GM21576 (cell line): ENCODE measurements around the gene TRIOBP.

Source experiments
- ATAC-seq: cut with Tn5 transposase; IDR thresholded peaks from one replicate; pipeline ENCODE4 v1.9.1; 2021; ENCODE audit warnings: mild to moderate bottlenecking, moderate library complexity; ENCODE audit not compliant: unreplicated experiment

TRIOBP gene

DNA sequence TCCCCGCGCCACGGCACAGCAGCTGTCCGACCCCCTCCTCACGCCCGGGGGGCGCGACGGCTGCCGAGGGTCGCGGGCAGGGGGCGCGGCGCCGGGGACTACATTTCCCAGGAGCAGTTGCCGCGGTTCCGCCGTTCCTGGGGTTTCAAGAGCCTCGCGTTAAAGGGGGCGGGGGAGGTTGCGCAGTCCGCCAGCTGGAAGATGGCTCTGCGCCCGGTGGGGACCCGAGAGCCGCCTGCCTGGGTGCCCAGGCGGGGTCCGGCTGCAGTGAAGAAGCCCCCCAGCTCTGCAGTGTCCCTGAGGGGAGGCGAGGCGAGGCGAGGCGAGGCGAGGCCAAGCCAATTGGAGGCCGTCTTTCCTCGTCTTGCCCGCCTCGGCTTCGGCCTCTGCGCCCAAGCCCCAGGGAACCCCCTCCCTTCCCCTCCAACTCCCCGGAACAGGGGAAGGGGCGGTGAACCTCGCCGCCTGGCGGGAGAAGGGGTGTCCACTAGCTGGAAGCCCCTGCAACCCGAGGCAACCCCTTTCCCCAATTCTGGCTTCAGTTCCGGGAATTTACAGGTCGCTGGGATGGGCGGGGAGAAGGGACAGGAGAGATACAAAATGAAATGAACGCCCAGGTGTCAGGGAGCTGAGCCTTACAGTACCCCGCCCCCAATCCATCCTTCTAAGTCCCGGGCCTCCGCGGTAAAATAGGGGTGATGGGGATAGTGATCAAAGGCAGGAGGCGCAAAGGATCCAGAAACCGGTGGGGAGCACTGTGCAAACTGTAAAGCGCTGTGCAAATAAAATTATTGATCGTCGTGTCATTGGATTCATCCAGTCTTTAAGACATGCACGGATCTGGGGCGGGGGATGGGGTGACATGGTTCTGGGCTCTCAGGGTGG, 105.7 kb downstream of the TRIOBP start:
- no peak for ATAC-seq

DNA sequence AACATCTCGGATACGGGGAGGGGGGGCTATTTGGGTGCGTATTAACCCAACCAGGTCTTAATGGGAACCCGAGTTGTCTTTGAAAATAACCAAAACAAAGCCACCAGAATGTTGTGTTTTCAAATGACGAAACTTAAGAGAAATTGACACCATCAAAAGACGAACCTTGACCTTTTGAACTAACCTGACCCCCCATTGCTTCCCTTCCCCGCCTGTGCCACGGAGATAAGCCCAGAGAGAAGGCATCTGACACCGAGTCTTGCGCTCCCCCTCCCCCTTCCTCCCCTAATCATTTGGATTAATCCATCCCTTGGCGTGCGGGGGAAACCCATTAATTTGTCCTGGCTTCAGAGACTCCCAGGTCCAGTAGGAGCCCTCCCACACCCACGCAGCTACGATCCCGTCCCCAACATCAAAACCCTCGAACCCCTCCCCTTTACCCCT, 106.4 kb downstream of the TRIOBP start:
- no peak for ATAC-seq

DNA sequence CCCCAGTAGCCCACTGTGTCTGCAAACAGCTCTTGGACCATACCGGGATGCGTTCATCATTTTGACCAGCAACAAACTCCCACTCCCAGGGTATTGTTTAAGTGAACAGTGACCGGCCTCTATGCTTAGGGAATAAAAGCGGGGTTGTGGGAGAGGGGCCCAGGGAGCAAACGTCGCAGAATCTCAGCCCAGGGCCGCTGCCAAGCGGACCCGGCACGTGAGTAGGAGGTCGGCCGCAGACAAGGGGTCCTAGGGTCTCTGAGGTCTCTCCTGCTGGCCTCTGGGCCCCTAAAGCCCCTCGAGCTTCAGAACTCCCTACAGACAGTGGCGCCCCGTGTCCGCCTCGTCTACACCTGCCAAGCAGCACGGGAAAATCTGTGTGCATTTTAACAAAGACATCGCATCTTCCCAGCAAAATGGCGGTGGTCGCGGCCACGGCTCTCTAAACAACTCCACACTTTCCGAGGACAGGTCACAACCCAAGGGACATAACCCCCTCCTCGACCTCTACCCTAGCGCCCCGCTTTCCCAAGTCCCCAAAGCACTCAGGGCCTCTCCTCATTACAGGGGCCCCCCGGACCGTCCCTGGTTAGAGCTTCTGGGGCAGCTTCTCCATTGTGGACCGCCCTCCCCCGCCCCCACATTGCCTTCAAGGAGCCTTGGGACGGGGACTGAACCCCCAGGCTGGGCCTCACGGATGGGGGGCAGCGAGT, 106.9 kb downstream of the TRIOBP start:
- no peak for ATAC-seq

DNA sequence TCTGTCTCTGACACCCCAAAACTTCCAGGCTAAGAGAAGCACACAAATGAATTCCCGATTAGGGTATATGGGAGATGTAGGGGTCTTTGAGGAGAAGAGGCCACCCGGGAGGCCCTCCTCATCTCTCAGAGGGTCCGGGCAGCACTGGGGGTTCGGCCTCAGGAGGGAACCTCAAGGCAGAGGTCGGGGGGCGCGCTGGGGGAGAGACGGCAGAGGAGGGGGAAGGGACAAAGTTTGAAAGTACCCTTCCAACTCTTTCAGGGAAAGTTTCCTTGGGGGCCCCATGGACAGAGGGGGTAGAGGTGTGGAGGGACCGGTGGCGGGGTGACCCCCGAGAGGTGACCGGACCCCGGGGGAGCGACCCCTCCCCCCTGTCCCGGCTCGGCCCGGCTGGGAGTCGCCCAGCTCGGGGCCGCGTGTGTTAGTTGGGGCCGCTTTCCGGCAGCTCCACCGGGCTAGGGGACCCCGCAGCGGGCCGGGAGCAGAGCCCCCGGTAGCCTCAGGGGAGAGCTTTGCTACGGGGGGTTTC, 107.6 kb downstream of the TRIOBP start:
- no peak for ATAC-seq

DNA sequence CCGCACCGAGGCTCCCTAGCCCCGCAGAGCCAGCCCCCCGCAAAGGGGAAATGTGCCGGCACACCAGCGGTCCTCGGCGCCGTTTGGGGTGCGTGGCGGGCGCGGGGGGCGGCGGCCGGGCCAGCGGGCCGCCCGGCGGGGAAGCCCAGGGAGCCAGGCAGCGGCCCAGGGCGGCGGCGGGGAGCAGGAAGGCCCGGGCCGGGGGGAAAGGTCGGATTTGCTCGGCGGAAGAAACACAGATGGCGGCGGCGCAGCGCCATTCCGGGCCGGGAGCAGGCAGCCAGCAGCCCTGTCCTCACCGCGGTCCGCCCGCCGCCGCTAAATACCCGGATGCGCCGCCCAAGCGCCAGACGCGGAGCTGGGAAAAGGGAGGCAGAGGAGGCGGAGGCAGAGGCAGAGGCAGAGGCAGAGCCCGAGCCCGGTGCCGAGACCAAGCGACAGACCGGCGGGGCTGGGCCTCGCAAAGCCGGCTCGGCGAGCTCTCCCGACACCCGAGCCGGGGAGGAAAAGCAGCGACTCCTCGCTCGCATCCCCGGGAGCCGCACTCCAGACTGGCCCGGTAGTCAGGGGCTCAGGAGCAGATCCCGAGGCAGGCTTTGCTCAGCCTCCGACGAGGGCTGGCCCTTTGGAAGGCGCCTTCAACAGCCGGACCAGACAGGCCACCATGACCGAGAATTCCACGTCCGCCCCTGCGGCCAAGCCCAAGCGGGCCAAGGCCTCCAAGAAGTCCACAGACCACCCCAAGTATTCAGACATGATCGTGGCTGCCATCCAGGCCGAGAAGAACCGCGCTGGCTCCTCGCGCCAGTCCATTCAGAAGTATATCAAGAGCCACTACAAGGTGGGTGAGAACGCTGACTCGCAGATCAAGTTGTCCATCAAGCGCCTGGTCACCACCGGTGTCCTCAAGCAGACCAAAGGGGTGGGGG, 108.3 kb downstream of the TRIOBP start:
- ATAC-seq, result no peak

DNA sequence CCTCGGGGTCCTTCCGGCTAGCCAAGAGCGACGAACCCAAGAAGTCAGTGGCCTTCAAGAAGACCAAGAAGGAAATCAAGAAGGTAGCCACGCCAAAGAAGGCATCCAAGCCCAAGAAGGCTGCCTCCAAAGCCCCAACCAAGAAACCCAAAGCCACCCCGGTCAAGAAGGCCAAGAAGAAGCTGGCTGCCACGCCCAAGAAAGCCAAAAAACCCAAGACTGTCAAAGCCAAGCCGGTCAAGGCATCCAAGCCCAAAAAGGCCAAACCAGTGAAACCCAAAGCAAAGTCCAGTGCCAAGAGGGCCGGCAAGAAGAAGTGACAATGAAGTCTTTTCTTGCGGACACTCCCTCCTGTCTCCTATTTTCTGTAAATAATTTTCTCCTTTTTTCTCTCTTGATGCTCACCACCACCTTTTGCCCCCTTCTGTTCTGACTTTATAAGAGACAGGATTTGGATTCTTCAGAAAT, 109.0 kb downstream of the TRIOBP start:
- ATAC-seq, result no peak

DNA sequence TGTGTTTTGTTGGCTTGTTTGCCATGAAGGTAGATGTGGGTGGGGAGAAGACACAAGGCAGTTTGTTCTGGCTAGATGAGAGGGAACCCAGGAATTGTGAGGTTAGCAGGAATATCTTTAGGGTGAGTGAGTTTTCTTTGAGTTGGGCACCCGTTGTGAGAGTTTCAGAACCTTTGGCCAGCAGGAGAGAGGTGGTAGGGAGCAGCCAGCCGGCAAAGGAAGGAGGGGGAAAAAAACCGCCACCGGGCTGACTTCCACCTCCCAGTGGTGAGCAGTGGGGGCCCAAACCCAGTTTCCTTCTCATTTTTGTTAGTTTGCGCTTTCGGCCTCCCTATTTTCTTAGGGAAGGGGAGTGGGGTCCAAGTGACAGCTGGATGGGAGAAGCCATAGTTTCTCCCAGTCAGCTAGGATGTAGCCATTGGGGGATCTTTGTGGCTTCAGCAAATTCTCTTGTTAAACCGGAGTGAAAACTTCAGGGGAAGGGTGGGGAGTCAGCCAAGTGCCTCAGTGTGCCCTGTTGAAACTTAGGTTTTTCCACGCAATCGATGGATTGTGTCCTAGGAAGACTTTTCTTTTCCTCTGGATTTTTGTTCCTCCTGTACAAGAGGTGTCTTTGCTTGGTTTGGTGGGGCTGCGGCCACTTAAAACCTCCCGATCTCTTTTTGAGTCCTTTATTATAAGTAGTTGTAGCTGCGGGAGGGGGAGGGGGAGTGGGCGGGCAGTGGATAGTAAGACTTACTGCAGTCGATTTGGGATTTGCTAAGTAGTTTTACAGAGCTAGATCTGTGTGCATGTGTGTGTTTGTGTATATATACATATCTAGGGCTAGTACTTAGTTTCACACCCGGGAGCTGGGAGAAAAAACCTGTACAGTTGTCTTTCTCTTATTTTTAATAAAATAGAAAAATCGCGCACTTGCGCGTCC, 109.8 kb downstream of the TRIOBP start:
- no peak for ATAC-seq

DNA sequence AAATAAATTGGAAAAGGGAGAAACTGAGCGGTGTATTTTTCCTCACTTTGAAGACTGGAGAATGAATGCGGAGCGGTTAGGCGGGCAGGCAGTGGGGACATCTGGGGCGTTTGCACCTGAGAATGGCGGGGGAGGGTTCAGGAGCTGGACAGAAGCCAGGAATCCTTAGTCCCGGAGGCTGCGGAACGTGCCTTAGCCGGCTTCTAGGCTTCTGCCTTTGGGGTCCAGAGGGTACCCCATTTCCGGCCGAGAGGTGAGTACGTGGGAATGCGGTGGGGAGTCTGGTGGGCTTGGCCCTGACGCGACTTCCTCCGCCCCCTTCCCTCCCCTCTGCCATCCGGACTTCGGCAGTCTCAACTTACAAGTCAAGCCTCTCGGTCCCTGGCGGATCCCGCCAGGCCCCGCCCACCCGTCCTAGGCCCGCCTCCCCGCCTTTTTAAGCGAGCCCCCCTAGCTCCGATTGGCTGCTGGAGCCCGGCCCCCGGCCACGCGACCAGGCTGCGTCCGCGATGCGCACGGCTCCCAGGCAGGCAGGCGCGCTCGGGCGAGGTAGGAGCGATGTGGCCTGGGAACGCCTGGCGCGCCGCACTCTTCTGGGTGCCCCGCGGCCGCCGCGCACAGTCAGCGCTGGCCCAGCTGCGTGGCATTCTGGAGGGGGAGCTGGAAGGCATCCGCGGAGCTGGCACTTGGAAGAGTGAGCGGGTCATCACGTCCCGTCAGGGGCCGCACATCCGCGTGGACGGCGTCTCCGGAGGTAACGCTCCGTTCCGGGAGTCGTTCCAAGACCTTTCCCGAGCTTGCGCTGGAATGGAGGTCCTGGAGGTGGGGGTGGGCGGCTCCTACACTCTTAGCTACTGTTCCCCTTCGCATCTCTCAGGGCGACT, 110.8 kb downstream of the TRIOBP start, which contains the start of gene GCAT:
GCAT (plus strand) TSS at position 525 of the 884 bp plus-strand sequence; CDS start at position 559, 34 bp downstream.
- ATAC-seq, result peak; percentile 79

DNA sequence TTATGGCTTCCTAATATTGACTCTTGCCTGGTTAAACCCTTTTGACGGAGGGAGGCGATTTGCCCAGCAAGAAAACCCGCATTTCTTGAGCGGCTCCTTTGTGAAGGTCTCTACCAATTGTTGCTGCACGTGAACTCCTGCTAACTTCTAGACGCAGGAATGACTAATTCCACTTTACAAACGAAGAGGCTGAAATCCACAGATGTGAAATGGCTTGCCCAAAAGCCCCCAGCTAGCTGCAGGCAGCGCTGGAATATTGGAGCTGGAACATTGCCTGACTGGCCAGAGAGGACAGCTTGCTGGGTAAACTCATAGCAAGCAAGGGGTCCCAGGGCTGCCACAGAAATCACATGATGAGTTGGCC, 111.4 kb downstream of the TRIOBP start:
- no peak for ATAC-seq

DNA sequence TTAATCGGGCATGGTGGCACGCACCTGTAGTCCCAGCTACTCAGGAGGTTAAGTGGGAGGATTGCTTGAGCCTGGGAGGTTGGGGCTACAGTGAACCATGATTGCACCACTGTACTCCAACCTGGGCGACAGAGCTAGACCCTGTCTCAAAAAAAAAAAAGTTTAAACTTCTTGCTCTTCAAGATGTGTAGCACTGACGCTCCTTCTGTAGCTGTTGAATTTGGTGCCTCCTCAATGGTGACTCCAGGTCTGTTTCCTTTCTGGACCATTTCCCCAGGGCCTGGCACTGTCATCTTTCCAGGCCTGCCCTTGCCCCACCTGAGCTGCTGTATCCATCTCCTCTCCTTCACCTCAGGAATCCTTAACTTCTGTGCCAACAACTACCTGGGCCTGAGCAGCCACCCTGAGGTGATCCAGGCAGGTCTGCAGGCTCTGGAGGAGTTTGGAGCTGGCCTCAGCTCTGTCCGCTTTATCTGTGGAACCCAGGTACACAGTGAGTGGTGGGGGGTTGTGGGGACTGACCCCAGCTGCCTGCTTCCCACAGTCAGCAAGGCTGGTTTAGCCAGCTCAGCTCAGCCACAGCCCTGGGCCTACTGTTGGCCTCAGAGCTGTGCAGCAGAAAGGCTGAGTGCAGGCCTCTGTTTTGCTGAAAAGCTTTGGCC, 113.0 kb downstream of the TRIOBP start:
- no peak for ATAC-seq

DNA sequence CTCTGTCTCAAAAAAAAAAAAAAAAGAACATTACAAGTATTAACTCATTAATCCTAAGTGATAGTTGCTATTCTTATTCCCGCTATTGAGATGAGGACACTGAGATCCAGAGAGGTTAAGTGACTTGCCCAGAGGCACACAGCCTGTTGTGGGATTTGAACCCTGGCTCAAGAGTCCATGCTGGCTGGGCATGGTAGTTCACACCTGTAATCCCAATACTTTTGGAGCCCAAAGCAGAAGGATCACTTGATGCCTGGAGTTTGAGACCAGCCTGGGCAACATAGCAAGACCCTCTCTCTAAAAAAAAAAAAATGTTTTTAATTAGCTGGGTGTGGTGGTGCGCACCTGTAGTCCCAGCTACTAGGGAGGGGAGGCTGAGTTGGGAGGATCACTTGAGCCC, 115.0 kb downstream of the TRIOBP start:
- ATAC-seq, result no peak

DNA sequence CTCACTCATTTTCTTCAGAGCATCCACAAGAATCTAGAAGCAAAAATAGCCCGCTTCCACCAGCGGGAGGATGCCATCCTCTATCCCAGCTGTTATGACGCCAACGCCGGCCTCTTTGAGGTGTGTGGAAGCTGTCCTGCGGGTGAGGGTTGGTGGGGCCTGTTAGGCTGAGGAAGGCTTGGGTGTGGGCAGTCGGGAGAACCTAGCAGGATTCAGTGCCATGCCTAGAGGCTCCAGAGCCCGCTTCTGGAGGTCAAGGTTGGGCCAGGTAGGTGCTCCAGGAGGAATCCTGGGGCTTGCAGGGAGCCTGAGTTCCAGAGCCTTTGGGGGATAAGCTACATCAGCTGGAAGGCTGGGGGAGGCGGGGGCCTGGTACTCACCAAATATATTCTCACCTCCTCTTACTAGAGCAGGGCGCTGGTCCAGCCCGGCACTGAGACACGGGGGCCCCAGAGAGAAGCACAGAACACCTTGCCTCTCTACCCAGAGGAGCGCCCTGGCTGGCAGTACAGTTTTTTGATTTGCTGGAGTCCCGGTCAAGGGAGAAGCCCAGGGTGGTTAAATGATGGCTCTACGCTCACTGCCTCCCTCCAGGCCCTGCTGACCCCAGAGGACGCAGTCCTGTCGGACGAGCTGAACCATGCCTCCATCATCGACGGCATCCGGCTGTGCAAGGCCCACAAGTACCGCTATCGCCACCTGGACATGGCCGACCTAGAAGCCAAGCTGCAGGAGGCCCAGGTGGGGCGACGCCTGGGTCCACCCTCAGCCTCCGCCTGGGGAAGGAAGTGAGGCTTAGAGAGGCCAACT, 116.2 kb downstream of the TRIOBP start:
- no peak for ATAC-seq

DNA sequence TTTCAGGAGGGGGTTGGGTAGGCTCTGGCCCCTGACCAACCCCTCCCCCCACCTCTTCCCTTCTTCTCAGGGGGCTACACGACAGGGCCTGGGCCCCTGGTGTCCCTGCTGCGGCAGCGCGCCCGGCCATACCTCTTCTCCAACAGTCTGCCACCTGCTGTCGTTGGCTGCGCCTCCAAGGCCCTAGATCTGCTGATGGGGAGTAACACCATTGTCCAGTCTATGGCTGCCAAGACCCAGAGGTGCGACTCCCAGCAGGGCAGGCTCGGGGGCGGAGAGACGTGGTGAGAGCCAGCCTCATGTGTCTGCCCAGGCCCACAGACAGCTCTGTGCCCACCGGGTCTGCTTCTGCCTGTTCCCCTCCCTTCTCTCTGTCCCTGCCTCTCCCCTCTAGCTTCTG, 118.7 kb downstream of the TRIOBP start:
- no peak for ATAC-seq

DNA sequence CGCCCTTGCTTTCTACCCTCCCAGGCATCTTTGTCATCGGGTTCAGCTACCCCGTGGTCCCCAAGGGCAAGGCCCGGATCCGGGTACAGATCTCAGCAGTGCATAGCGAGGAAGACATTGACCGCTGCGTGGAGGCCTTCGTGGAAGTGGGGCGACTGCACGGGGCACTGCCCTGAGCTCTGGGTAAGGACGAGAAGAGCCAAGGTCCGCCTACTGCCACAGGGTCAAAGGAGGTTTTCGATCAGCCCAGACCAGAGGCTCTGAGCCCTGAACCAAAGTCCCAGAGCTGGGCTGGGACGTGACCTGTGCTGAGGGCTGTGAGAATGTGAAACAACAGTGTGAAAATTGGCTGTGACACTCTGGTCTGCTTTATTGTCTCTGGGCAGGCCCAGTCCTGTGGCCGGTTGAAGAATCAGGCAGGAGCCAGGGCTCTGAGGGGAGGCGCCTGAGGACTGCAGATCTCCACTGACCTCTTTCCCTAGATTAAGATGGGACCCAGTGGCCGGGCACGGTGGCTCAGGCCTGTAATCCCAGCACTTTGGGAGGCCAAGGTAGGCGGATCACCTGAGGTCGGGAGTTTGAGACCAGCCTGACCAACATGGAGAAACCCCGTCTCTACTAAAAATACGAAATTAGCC, 119.8 kb downstream of the TRIOBP start:
- ATAC-seq, result no peak

DNA sequence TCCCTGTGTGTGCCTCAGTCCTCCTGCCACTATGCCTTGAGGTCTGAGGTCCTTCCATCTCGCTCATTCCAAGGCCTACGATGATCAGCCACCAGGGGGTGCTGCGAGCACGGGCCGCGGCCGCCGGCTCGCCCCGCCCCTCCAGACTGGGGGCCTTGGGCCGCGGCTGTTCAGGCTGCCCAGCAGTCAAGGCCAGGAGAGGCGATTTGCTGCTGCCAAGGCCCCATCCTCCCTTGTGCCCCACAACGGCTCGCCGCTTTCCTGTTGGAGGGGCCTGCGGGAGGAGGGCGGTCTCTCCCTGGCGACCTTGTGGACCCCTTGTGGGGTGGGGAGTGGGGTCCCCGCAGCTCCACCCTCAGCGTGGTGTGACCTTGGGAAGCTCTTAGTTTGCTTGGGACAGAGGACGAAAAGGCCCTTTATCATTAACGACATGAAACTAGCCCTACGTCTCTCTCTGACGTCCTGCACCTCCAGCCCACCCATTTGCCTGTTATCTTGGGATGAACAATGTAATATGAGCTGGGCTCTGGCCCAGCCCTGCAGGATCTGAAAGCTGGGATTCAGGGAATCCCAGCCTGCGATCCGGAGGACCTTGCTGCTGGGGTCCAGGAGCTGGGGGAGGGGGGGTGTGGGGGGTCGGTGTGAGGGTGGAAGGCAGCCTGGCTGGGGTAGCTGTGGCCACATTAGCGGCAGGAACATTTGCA, 121.0 kb downstream of the TRIOBP start:
- ATAC-seq, result no peak

DNA sequence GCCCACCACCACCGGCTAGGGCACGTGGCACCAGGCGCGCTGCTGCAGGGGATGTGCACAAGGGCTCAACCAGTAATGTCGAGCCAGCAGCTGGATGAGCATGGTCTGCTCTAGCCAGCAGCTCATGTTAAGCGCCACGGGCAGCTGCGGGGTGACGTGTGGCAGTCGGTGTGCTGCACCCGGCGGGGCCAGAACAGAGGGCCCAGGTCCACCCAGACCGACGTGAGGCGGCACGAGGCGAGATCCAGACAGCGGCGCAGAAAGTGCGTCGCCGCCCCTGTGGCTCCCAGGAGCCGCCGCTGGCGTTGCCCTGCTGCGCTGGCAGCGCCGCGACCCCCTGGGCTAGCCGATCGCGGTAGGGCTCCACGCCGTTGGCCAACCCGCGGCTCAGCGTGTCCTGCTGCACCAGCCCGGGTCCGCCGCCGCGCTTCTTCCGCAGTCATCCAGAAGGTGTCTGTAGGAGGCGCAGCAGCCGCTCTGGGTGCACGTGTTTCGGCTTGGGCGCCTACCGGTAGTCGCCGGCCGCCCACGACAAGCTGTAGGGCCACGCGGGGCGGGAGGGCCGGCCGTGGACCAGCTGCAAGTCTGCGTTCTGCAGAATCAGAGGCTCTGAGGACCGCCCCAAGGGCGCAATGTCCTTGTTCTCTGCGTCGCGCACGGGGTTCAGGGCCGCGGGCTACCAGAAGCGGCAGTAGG, 121.7 kb downstream of the TRIOBP start:
- no peak for ATAC-seq
